COLO829 (cell line): Measurements from ENCODE around the gene ZNF275.
"Not testable (repeated sequence)": the region's sequence is repeated elsewhere in the genome, so short reads cannot be mapped to it uniquely, and the experiment has no call there.

ENCODE experiments used
- DNase-seq: peaks from one replicate; pipeline ENCODE4 v3.0.0; 2012; ENCODE audit warnings: low spot score

Gene ZNF275

DNA sequence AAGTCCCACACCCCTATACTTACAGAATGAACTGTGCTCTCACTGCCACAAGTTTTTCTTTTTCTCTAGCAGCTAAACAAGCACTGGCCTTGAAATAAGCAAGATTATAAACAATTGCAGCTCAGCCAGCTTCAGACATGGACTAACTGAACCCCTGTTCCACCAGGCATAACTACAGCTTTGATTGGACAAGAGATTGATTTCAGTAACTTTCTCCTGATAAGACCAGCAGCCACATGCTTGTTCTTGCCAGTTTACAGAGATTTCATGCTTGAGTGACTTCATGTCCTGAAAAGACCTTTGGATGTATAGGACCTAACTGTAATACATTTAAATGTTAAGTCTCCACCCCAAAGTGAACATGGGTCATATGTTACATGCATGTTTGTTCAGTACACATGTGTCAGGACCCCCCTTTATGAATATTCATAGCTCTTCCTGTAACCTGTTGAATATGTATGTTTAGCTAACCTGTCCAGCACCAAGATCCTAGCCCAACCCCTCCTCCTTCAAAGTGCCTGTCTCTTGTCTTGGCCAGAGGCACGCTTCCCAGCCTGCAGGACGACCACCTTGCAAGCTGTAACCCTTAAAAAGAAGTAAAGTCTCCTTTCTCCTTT, 27.9 kb downstream of the ZNF275 start:
- no peak for DNase-seq

DNA sequence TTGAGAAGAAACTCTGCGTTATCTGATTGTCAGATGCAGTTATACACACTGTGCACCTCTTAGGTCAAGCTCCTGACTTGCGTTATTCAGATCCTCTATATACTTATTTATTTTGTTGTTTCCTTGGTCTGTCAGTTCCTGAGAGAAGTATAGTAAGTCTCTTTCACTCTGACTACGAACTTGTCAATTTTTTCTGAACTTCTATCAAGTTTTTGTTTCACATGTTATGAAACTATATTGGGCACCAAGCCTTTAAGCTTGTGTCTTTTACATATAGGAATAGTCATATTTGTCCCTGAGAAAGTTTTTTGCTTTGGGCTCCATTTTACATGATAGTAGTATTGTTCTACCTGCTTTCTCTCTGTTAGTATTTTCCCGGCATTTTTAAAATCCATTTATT, 31.7 kb downstream of the ZNF275 start:
- no peak for DNase-seq

DNA sequence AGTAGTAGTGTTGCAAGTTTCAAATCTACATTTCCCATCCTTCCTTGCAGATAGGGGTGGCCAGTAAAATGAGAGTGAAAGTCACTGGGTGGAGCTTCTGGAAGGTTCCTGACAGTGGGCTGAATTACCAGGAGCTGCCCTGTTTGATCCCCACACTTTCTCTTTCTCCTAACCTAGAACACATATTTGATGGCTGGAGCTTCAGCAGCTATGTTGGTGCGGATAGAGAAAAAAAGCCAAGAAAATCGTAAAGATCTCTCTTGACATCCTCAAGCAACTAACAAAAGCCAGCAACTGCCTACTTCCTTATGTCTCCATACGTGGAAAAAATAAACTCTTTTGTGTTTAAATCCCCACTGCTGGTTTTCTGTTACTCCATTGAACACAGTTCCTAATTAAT, 32.2 kb downstream of the ZNF275 start:
- no peak for DNase-seq

DNA sequence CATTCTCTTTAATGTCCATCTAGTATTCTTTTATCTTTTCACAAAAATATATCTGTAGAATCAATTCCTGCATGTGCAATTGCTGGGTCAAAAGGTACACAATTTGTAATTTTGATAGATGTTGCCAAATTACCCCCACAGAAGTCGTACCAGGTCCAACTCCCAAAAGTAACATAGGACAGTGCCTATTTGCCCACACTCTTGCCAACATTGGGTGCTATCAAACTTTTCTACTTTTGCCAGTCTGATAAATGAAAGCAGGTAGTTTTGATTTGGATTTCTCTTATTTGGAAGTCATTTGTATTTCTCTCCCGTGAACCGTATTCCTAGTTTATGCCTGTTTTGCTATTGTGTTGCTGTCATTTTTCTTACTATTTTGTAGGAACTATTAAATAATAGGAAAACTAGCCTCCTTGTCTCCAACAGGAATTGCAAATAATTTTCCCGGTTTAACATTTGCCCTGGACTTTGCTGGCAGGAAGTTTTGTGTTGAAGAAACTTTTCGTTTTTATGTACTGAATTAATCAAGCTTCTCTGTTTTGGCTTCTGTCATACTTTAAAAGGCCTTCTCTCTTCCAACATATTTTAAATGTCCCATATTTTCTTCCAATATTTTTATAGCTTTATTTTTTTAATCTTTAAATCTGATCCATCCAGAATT, 33.1 kb downstream of the ZNF275 start:
- no peak for DNase-seq

DNA sequence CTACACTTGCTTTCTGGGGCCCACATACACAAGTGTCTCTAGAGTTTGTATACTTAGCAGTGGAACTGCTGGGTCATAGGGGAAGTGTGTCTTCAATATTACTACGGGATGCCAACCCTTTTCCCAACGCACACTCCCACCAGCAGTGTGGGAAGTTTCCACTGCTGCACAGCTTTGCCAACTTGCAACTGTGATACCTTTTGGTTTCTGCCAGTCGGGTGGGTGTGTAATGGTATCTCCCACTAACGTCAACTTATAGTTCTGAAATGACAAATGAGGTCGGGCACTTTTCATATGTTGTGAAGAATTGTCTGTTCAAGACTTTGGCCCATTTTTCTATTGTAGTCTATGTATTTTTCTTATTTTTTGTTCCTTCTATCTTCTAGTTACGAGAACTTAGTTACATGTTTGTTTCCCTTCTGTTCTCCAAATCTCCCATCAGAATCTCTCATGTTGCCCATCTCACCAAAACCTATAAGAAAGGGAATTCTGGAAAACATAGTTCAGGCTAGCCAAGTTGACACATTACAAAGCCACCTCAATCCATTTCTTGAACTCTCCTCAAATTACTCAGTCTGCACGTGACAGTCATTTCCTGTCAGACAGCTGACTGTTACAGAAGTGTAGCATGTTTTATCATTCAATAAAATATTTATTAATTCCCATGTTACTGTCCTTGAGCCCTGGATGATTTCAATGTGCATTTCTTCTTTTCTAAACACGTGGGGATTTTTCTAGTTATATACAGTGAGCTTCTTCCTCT, 36.5 kb downstream of the ZNF275 start:
- peak; percentile 4 for DNase-seq

DNA sequence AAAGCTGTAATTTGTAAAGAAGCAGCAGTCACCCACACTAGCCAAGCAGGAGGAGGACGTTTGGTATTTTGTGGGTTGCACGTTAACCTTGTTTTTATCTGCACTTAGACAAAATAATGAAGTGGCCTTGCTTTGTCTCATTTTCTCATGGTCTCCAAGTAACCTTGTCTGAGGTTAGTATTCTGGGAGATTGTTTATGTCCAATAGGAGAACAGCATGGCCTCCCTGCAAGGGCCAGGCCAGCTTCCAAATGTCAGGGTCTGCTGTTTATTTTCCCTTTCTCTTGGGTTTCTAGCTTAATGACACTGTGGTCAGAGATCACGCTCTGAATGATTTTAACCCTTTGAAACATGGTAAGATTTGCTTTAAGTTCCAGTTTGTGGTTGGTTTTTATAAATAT, 37.3 kb downstream of the ZNF275 start:
- no peak for DNase-seq

DNA sequence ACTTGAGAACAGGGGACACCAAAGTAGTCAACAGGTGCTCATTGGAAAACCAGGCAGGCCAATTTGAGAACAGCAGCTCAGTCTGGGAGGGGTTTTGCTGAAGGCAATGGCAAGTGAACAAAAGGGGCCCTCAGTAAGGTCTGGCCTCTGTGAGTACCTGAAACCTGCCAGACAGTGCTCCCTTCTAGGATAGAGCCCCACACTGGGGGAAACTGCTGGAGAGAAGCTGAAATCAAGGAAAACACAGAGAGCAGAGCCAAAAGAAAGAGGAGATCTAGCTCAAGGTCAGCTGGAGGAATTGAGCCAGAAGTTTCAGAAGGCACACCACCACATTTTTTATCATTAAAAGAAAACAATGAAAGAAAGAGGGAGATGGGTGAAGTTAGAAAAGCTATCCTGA, 39.0 kb downstream of the ZNF275 start:
- no peak for DNase-seq

DNA sequence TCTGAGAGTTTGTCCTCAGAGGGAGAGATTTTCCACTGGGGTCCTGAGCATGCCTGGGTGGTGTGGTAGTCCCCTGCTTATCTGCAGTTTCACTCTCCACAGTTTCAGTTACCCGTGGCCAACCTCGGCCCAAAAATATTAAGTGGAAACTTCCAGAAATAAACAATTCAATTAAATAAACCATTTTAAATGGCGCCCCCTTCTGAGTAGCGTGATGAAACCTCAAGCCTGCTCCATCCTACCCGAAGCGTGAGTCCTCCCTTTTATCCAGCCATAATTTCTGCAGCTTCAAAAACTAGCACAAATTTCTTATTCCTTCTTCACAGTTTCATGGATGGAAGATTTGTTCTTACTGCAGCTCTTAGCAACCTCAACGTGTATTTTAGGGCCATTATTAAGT, 40.5 kb downstream of the ZNF275 start:
- no peak for DNase-seq

DNA sequence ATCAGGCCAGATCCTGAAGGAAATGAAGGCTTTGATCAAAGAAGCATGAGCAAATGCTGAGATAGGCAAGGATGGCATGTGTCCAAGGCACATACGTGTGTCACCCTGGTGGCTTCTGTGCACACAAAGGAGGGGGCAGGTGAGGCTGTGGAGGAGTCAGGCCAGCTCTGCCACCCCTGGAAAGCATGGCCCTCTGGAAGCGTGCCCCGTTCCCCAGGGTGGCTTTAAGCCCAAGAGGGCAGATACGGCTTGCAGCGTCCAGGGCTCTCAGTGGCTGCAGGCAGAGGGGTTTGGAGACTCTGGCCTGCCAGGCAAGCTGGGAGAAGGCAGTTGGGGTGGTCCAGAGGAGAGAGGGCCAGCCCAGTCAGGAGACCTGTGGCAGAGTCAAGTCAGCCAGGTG, 41.6 kb downstream of the ZNF275 start:
- no peak for DNase-seq

DNA sequence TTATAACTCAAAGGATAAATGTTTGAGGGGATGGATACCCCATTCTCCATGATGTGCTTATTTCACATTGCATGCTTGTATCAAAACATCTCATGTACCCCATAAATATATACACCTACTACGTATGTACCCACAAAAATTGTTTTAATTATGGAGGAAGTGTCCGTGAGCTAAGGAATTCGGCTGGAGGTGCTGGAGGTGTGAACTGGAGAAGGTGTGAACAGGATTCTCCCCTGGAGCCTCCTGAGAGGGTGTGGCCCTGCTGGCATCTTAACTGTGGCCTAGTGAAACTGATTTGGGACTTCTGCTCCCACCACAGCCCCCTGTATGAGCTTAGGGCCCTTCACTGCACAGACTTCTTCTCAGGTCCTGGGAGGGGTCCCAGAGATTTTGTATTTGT, 43.8 kb downstream of the ZNF275 start:
- no peak for DNase-seq

DNA sequence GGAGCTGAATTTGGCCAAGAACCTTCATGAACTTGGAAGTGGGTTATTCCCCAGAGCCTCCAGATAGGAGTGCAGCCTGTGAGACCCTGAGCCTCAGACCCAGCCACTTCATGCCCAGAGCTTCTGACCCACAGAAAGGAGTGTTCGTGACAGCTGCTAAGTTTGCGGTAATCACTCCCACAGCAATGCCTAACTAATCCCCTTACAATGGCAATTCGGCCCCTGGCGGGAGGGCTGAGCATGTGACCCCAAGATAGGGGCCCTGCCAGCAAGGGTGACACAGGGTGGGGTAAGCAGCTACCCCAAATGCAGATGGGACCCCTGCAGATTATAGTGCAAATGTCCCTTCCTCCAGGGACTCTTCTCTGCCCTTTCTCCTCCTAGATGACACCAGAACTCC, 44.7 kb downstream of the ZNF275 start:
- no peak for DNase-seq

DNA sequence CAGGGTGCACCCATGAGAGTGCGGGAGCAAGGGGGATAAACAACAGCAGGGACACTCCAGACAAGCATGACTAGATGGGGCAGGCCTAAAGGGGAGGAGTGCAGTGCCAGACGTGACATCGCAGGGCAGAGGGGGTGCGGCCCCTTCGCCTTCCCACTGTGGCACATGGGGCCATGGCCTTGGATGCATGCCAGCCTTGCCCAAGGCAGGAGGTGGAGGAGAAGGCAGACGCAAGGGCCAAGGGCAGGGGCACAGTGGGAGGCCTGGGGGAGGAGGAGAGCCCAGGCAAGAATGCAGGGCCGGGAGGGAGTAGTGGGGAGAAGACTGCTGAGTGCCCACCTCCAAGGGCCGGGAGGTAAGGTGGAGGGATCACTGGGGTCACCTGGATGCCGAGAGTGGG, 45.6 kb downstream of the ZNF275 start:
- no peak for DNase-seq

DNA sequence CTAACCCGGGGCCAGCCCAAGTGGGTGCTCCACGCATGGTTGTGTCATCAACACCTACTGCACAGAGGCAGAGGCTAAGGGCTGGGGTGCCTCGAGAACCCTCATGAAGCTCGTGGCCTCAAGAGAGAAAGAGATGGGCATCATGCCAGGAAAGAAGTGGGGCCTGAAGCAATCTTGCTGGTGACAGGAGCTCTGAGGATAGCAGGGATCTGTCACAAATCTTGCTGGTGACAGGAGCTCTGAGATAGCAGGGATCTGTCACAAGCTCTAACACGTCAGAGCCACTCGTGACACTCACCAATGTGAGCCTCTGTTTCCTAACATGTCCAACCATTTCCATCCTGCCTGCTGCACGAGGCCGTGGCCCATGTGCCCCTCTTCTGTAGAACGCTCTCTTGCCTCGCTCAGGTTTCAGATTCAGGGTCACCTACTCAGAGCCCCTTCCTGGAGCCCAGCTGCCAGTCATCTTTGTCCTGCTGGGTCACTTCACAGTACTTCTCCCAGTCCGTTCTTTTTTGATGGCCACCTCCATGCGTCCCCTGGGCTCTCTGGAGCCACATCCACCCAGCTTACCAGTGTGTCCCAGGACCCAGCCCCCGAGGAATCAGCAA, 46.1 kb downstream of the ZNF275 start:
- DNase-seq = no peak

DNA sequence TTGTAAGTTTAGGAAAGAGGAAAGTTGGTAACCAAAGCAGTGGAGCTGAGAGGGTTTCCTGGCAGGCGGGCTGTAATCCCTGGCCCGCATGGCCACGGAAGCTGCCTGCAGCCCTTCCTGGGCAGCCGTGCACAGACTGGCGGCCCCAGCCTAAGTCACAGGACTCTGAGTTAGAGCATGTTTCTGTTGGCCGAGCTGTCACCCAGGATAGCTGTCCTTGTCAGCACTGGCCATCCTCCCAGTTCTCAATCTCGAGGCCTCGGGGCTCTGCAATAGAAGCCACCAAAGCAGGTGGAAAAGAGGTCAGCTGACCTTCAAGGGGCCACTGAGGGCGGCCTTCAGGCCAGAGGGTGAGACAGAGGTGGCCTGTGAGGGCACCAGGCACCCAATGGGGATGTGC, 46.7 kb downstream of the ZNF275 start:
- DNase-seq = no peak

DNA sequence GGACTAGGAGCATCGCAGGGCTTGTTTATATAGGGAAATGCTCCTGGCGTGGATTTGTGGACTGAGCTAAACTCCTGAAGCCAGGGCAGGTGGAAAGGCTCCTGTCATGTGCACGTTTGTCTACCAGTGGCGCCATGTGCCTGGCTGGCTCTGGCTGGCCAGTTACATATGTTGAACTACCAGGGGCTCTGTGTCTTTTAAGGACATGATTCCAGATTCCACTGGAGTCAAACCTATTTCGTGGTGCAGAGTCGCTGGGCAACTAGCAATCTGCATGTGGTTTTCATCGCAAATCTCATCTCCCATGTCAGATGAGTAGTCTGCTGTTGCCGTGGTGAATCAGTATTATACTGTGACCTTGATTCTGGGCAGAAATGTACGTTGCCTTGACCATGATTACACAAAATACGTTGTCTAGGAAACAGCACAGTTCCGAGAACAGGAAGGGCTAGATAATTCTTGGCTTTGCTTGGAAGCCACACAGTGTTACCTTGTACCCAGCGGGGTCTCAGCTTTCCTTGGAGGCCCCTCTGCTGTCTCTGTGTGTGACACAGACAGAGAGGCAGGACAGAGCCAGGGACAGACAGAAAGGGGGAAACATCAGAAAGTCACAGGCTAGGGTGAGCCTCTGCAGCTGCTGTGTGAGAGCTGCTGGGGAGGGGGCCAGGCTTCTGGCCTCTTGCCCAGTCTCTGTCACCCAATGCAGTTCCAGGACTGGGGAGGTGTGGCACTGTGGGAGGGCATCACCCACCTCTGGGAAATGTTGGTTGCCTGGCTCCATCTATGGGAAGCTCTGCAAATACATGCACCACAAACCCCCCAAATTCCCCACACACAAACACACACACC, 48.0 kb downstream of the ZNF275 start:
- peak; percentile 49 for DNase-seq

DNA sequence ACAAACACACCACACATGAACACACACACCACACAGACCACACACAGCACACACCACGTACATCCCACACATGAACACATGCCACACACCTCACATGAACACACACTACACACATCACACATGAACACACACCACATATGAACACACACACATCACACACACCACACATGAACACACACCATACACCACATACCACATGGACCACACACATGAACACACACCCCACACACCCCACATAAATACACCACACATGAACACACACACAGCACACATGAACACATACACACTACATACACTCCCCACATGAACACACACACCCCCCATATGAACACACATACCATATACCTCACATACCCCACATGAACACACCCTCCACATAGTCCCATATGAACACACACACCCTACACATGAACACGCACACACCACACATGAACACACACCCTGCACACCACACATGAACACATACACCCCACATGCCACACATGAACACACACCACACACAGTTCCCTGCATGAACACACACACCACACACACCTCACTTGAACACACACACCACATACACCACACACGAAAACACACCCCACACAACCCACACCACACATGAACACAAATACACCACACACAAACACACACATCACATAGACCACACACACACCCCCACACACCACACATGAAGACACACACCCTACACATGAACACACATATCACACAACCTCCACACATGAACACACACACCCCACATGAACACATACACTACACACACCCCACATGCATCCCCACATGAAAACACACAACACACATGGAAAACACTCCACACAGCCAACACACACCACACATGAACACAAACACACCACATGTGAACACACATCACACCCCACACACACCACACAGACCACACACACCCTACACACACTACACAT, 48.9 kb downstream of the ZNF275 start:
- DNase-seq = no peak

DNA sequence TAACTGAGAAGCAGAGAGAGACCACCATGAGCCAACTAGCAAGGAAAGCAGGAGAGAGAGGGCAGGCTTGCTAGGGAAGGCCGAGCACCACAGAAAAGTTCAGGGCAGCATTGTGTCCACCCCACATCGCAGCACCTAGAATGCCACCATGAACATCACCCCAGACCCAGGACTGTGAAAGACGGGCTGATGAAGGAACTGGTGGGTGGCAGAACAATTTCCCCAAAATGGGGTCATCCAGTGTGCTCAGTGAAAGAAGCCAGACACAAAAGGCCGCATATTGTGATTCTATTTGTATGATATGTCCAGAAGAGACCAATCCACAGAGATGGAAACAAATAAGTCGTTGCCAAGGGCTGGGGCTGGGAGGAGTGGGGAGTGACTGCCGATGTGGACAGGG, 50.4 kb downstream of the ZNF275 start:
- no peak for DNase-seq

DNA sequence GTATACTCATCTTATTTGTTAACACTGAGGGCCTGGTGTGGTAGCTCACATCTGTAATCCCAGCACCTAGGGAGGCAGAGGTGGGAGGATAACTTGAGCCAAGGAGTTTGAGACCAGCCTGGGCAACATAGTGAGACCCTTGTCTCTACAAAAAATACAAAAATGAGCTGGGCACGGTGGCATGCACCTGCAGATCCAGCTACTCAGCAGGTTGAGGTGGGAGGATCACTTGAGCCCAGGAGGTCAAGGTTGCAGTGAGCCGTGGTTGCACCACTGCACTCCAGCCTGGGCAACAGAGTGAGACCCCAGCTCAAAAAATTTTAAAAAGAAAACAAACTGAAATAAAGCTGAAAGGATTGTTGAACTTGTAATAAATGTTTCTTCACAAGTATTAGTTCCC, 51.0 kb downstream of the ZNF275 start:
- not testable (repeated sequence) for DNase-seq

DNA sequence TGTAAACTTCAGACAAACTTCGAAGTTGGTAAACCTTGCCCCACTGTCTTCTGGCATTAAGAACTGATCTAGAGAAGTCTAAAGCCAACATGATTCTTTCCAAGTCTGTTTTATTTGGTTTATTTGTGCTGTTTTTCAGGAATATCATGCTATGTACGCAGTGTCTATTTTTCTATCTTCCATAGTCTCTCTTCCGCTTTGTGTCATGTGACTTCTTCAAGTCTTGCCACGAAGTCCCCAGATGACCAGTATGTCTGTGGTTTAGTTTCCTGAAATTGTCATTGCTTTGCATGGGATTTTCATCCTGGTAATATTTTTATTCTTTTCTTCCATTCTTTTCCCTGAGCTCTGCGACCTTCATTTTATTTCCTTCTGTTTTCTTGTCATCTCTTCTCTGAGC, 52.1 kb downstream of the ZNF275 start:
- DNase-seq = no peak

DNA sequence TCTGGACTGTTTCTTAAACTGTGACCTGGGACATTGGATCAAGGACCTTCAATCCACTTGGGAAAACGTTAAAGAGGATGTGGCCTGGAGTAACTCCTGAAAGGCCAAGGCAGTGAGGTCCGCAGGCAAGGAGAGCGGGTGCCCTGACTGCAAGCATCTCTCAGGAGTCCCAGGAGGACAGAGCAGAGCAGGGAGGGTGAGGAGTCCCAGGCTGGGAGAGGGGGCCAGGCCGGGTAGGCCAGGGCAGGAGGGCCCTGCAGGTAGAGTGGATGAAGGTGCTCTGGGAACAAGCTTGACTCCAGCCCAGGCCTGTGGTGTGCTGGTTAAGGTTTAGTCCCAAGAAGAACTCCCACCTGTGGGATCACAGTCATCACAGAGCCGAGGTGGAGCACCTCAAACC, 53.4 kb downstream of the ZNF275 start:
- no peak for DNase-seq
